Esophagus squamous epithelium (tissue), 5 donors: Measurements from ENCODE around the gene RASGEF1C. TPM values are rescaled to one million over a fixed set of nuclear protein-coding genes. Genes with fewer than 3 reads are reported as not detected.
A peak's percentile ranks its signal among the peaks of the same experiment; 100 is the strongest.
"Not testable (repeated sequence)": the region's sequence is repeated elsewhere in the genome, so short reads cannot be mapped to it uniquely, and the experiment has no call there.

ENCODE experiments used
- DNase-seq: peaks from one replicate; lab custom pipeline; 2025; lab: John Stamatoyannopoulos, UW
- H3K27ac ChIP-seq, 4 donors: fragments of 200-600 bp; sonication (generic); one replicate each; pipeline ENCODE4 v1.5.1; 2016 to 2019; ENCODE audit warnings: mild to moderate bottlenecking in 1 of 4
- H3K27me3 ChIP-seq, 4 donors: fragments of 200-600 bp; sonication (generic); 1 replicate in 3 of 4; 2 replicates in 1 of 4; pipeline versions ENCODE4 v1.5.1 to v1.6.0; 2017 to 2021; ENCODE audit warnings: antibody characterized with exemption in 1 of 4
- H3K36me3 ChIP-seq, 3 donors: fragments of 200-600 bp; sonication (generic); one replicate each; pipeline ENCODE4 v1.5.1; 2016 to 2019
- H3K4me1 ChIP-seq, 3 donors: fragments of 200-600 bp; sonication (generic); one replicate each; pipeline ENCODE4 v1.5.1; 2017 to 2019
- H3K4me3 ChIP-seq, 4 donors: fragments of 200-600 bp; sonication (generic); 1 replicate in 3 of 4; 2 replicates in 1 of 4; pipeline ENCODE4 v1.5.1; 2016 to 2019; ENCODE audit warnings: mild to moderate bottlenecking in 2 of 4, moderate library complexity in 1 of 4
- H3K9me3 ChIP-seq, 3 donors: fragments of 200-600 bp; sonication (generic); one replicate each; pipeline ENCODE4 v1.5.1; 2016 to 2019
- CTCF ChIP-seq, 6 experiments: fragments of 450-650 bp in 4 of 6; fragments of 200-600 bp in 2 of 6; sonication (generic) in 2 of 6; IDR thresholded peaks; one replicate each; pipeline ENCODE4 v1.5.1; 2016 to 2019; ENCODE audit warnings: antibody characterized with exemption in 6 of 6, mild to moderate bottlenecking in 4 of 6, moderate library complexity in 4 of 6
- POLR2A ChIP-seq, 4 donors: fragments of 450-650 bp; IDR thresholded peaks; one replicate each; pipeline ENCODE4 v1.6.1; 2017; ENCODE audit warnings: antibody characterized with exemption in 4 of 4, mild to moderate bottlenecking in 4 of 4, moderate library complexity in 3 of 4
- WGBS, 2 donors: methylation state at CpG; one replicate each; pipeline ENCODE4 v1.1.5; 2018; 5-methylcytosine and 5-hydroxymethylcytosine counted together
- intact Hi-C: fragments of 100-400 bp; cut with DNase I; formaldehyde crosslinking; loops from one replicate; pipeline ENCODE4 v1.15.0; 2022
- total RNA-seq, 4 donors: library from RNA; depleted of rRNA; stranded (reverse); fragments of >200 nt; gene quantifications; one replicate each; pipeline ENCODE4 v1.1.0, GENCODE V29; 2016
- donor health status: DM: yes; HTN: yes; CAD: no.

RASGEF1C gene
- total RNA-seq, 4 donors from 2014 or later = 0.19 to 0.26 TPM; not detected in 2

- Histone ChIP-seq H3K27ac (no peak overlapping the region), H3K4me3 (no peak overlapping the region), H3K36me3 (no peaks in the 10 kb centered on the region), H3K4me1 (peaks cover 0 to 21% (median 3%) of the 10 kb centered on the region in 3 donors), H3K27me3 (peaks cover 0 to 24% (median 0%) of the 10 kb centered on the region in 4 donors), H3K9me3 (no peaks in the 10 kb centered on the region)
- no peak for DNase-seq
- TF ChIP-seq POLR2A (IDR thresholded peaks at IDR 0.05) (no peak), CTCF (IDR thresholded peaks at IDR 0.05) (peak in 5 of 6 experiments; percentile 50 to 86 (median 63))
- intact Hi-C loops = loop anchor here (10.0 kb wide), 1 partner anchor 198 kb away; no protein-coding TSS in a partner anchor
- 38 to 42% methylated on average over 13 to 15 of the region's 59 CpGs for WGBS, 2 donors
Measured at GRCh38 chr5:180126716-180127681, 82.0 kb downstream of the RASGEF1C start.

- H3K27ac ChIP-seq, DNase-seq, H3K36me3 ChIP-seq, H3K4me3 ChIP-seq, H3K9me3 ChIP-seq: not testable (repeated sequence)
- 72 to 74% methylated on average over 17 of the region's 17 CpGs for WGBS, 2 donors
- Histone ChIP-seq H3K4me1 (peaks cover 0 to 21% (median 3%) of the 10 kb centered on the region in 3 donors), H3K27me3 (peaks cover 0 to 29% (median 0%) of the 10 kb centered on the region in 4 donors)
- intact Hi-C loops = loop anchor here (10.0 kb wide), 1 partner anchor 199 kb away; no protein-coding TSS in a partner anchor
Measured at GRCh38 chr5:180126156-180126555, 82.9 kb downstream of the RASGEF1C start.

- not testable (repeated sequence) for H3K27ac ChIP-seq, H3K9me3 ChIP-seq, DNase-seq, H3K4me3 ChIP-seq, H3K36me3 ChIP-seq
- Histone ChIP-seq H3K4me1 (peaks cover 0 to 21% (median 3%) of the 10 kb centered on the region in 3 donors), H3K27me3 (peaks cover 0 to 42% (median 0%) of the 10 kb centered on the region in 4 donors)
- WGBS, 2 donors = 91 to 97% methylated on average over 6 of the region's 6 CpGs
- intact Hi-C loops = loop anchor here (10.0 kb wide), 1 partner anchor 200 kb away; no protein-coding TSS in a partner anchor
Measured at GRCh38 chr5:180124662-180125061, 84.3 kb downstream of the RASGEF1C start.

- WGBS, 2 donors = 65 to 73% methylated on average over 1 of the region's 1 CpG
- Histone ChIP-seq H3K4me1 (peaks cover 0 to 21% (median 3%) of the 10 kb centered on the region in 3 donors), H3K36me3 (no peaks in the 10 kb centered on the region), H3K9me3 (no peaks in the 10 kb centered on the region), H3K4me3 (no peak overlapping the region), H3K27ac (no peak overlapping the region), H3K27me3 (peaks cover 0 to 46% (median 0%) of the 10 kb centered on the region in 4 donors)
- intact Hi-C loops = loop anchor here (10.0 kb wide), 1 partner anchor 202 kb away; no protein-coding TSS in a partner anchor
- no peak for DNase-seq
- TF ChIP-seq CTCF (IDR thresholded peaks at IDR 0.05) (no peak), POLR2A (IDR thresholded peaks at IDR 0.05) (no peak)
Measured at GRCh38 chr5:180122875-180123274, 86.1 kb downstream of the RASGEF1C start.

GRCh38 chr5:180121826-180122413 lies 87.1 kb downstream of the RASGEF1C start:
- 80 to 90% methylated on average over 9 of the region's 9 CpGs for WGBS, 2 donors
- Histone ChIP-seq H3K36me3 (no peaks in the 10 kb centered on the region), H3K27me3 (peaks cover 0 to 37% (median 0%) of the 10 kb centered on the region in 4 donors), H3K27ac (no peak overlapping the region), H3K4me1 (peaks cover 0 to 15% (median 2%) of the 10 kb centered on the region in 3 donors), H3K9me3 (no peaks in the 10 kb centered on the region), H3K4me3 (no peak overlapping the region)
- intact Hi-C loops = loop anchor here (10.0 kb wide), 1 partner anchor 203 kb away; no protein-coding TSS in a partner anchor
- DNase-seq = no peak
- TF ChIP-seq CTCF (IDR thresholded peaks at IDR 0.05) (no peak), POLR2A (IDR thresholded peaks at IDR 0.05) (no peak)
